Colon (tissue), 2 donors: ENCODE results near the gene WNT11.

Experiments
- FAIRE-seq: peaks from 2 replicates; lab custom pipeline; 2012; peaks lifted over from hg19 to GRCh38; lab: Jason Lieb, UNC
- donor health status: control.
- donor health status: control.

Gene WNT11

DNA sequence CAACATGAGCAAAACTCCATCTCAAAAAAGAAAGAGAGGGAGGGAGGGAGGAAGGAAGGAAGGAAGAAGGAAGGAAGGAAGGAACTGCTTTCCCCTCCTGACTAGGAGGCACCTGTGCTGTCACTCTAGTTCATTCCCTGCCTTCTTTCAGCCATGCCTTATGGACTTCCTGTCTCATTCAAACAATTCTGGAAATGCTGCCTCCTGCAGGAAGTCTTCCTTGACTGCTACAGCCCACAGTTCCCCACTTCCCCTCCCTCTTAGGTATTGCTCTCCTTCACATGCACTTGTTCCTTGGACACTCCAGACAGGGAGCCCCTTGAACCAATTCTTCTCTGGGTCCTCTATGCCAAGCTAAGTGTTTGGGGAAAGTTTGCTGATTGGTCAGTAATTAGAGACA, 31.6 kb upstream of the WNT11 start:
- no peak for FAIRE-seq

DNA sequence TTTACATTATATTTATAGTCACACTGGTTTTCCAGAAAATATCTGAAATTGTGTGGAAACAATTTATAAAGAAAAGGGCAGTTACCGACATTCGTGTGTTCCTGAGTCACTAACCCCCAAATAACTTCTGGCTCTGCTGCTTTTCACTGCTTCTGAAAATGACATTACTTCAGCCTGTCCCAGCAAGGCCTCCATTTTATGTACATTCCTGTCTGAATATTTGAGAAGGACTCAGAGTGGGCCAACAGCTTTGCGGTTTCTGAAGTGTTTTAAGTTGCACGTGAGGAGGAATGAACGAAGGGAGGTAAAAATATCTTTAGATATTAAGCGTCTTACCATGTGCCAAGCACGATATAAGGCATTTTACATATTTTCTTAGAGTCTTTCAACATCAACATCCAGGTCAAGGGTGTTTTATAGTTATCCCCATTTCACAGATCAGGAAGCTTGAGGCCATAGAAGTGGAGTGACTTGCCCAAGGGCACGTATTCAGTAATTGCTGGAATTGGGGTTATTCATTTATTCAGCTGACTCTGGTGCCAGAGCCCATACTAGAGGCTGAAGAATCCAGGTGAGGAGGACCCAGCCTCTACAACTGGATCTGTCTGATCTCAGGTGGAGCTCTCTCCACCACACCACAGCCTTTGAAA, 30.8 kb upstream of the WNT11 start:
- FAIRE-seq = no peak

DNA sequence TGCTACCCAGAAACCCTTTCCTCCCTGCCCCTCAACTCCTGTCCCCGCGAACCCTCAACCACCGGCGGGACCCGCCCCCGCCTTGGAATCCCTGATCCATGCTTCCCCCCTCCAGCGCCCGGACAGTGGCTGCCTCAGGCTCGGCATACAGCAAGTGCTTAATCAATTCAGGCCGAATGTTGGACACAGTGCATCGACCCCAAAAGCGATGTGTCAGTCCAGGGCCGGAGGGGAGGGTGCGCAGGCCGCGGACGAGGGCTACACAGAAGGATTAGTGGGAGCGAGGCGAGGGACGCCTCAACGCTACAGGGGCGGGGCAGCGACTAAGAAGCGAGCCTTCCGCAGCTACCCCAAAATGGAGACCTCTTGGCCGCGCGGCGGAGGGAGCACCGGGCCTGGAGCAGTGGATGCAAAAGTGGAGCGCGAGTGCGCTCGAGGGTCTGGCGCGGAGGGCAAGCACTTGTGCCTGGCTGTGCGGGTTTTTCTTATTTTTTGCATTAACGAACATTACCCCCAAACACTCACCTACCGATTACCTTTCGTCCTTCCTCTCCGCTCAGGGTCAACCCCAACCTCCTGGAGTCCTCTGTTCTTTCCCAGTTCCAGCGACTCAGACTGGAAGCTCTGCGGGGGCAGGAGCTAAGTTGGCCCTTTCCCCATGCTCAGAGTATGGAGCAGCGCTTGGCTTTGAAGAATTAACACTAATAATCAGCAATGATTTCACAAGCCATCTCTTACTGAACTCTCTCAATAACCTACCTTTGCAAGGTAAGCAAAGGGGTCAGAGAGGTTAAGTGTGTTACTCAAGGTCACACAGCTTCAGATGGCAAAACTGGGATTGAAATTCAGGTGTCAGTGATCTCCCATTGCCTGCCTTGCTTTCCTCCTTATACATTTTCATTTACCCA, 30.0 kb upstream of the WNT11 start:
- FAIRE-seq = no peak

DNA sequence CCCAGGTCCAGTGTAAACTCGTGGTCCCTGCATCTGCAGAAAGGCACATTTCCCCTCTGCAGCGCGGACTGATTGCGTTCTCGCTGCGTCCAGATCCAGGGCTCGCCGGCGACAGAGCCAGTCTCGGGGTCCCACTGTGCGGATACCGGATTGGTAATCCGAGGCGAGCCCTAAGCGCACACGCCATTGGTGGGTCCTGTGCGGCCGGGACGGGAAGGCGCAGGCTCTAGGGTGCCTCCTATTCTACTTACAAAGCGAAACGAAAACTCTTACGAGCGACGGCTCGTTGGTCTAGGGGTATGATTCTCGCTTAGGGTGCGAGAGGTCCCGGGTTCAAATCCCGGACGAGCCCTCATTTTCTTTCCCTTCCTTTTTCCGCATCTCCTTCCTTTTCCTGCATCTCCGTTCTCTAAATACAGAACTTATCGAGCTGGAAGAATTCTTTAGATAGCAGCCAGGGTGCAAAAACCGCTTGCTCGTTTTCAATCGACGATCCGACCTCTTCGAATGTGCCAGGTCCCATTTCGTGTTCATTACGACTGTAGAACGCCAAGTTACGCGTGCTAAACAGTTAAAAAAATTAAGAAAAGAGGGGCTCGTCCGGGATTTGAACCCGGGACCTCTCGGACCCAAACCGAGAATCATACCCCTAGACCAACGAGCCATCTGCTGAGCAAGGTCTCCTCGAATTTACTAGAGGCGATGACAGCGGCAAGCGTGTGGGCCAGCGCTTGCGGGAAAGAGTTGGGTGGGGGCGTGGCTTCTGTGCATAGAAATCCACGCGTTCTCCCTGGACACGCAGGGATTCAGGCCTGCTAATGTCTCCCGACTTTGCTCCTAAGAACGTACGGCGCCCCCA, 29.2 kb upstream of the WNT11 start:
- no peak for FAIRE-seq

DNA sequence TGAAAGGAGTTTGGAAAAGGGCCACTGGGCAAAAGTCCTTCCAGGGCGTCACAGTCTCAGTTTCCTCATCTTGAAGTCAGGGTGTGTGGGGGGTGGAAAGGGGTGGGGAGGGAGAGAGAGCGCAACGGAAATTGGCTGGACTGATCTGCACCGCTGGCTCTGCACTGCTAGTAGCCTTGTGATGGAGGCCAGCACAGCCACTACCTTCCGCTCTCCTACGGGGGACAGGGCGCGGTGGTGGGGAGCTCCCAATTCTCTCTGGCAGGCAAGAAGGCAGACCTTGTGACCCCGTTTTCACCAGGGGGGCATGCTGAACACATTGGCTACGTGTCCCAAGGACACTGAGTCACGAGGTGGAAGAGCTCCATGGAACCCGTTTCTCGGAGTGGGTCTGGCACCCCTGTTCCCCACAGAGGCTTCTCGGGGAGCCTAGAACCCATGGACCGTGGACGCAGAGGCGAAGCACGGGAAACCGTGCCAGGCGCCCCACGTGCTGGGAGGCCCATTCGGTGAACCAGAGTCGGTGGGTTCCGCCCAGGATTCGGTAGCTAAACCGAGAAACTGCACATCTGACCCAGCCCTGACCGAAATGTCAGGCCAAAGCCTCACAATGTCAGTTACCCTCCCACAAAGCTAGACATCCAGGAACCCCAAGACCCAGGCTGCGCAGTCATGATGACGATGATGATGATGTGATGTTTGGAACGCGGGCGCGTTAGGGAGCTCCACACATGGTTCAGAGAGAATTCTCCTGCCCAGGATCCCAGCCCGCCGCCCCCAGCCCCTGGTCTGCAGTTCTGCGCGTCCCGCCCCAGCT, 28.3 kb upstream of the WNT11 start:
- FAIRE-seq = no peak

DNA sequence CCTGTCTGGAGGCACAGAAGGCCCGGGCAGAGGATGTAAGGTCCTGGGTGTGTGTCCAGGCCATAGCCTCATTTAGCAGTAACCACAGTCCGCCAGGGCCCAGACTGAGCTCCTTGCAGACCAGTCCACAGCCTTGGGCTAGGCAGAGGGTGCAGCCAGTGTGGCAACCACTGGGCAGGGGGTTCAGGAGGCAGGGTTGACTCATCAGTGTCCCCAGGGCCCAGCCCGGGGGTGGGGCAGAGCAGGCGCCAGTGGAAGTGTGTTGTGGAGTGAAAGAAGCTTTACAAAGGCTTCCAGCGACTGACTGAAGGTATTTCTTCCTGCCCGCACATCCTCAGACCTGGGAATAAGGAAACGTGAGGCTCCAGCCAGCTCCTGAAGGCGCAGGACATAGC, 27.7 kb upstream of the WNT11 start:
- FAIRE-seq = no peak

DNA sequence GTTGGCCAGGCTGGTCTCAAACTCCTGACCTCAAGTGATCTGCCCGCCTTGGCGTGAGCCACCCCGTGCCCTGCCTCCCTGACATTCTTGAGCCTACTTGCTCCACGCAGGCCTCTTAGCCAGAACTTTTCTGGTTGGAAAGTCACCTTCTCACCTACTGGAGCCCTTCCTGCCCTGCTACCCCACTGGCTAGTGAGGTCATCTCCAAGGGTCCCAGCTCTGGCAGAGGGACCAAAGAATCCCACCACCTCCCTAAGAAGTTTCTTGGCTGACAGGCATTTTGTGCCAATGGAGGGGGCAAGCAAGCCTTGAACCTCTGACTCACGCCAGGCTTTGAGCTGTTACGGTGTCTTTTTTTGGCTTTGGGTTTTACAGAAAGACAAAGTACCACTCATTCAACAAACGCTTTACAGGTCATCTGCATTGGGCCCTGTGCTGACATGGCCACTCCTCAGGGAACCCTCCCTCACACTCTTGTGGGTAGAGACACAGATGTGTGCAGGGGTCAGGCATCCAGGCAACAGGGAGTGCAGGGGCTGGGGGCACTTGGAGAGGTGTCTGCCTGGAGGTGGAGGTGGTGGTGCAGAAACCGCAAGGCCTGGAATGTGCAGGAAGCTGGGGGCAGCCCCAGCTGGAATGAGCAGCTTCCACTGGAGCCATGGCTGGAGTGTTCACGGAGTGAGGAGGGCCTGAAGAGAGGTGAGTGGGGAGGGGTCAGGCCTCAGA, 27.1 kb upstream of the WNT11 start:
- FAIRE-seq = no peak

DNA sequence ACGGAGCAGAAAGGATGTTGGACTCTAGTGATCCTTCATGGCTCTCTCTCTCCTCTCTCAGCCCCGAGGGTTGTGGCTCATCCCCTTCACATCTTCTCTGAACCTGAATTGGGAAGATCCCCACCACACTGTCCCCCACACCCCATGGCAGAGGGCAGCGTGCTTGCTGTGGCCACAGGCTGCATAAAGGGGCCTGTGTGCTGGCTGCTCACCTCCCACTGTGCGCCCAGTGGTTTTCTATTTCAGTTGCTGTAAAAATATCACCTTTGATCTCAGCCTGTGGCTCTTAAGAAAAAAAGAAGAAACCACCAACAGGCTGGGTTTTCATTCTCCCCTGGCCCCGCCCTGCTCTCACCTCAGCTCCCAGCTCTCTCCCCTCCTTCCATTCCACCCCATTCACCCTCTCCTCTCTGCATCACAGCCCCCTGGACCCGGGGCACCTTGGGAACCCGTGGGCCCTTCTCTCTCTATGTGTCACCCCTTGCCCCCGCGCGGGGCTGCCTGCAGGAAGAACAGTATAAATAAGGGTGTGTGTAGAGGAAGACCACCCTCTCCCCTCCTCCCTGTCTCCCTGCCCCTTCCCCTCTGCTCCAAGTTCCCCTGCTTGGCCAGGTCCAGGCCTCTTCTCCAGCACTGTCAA, 25.8 kb upstream of the WNT11 start:
- no peak for FAIRE-seq

DNA sequence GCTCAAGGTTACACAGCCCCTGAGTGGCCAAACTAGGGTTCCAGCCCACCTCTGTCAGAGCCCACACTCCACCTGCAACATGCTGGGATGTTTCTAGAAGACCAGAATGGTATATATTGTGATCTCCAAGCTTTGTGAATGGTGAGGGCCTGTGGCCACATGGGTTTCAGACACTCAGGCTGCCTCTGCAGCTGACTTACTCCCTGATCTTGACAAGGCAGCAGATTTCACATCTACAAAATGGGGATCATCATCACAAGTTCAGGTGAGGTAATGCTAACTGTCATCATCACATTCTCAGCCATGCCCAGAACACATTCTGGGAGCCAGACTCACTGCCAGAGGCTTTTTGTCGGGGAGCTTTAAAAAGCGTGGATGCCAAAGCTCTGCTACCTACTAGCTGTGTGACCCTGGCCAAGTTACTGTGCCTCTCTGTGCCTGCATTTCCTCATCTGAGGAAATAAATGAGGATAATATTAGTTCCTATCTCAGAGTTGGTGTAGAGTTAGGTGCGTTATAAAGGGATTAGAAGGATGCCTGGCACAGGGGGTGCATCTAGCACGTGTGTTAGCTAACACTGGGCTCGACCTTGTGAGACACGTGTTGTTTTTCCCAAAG, 24.9 kb upstream of the WNT11 start:
- no peak for FAIRE-seq

DNA sequence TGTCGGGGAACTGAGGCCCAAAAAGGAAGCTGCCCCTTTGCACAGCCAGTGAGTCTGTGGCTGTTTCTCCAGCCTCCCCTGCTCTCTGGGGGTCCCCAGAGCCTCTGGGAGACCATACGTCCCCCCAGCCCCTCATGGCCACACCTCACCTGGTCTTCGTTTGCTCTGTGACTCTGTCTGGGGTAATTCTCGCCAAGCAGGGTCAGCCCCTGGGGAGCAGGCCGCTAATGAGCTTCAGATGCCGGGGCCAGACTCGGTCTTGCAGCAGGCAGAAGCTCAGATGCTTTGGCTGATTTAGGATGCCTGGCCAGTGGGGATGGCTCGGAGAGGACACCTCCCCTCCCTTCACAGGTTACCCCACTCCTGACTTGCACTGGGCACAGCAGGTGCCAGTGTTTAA, 24.1 kb upstream of the WNT11 start:
- no peak for FAIRE-seq

DNA sequence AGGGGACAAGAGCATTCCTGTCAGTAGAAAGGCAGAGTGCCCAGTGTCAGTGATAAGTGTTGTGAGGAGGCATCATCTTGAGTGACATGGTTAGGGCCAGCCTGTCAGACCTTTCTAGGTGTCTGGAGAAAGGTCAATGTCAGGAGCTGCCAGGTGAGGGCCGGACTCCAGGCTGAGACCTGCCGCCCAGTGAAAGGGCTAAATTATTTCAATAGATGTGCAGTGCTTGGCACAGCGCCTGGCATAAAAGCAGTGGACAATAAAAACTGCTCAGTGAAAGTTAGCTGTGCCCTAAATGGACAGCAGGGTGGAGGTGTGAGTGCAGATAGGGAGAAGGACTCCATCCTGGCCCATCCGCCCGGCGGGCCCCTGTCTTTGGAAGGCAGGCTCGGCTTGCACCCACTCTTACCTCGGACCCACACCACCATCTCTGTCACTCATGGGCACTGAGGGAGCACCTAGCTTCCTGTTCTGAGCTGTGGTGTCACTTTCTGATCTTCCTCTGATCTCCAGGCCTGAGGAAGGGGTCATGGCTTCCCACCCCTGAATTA, 23.5 kb upstream of the WNT11 start:
- FAIRE-seq = no peak

DNA sequence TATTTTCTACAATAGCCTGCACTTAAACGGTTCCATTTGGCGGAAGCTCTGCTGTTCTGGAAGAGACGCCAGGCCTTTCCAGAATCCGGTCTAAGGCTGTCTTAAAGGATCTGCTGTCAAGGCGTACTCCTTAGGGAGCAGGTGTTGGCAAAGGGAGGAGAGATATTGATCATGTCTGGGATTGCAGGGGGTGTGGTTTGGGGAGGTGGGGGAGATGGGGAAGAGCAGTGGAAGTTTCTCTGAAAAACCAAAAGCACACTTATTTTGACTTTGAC, 22.5 kb upstream of the WNT11 start:
- FAIRE-seq = no peak

DNA sequence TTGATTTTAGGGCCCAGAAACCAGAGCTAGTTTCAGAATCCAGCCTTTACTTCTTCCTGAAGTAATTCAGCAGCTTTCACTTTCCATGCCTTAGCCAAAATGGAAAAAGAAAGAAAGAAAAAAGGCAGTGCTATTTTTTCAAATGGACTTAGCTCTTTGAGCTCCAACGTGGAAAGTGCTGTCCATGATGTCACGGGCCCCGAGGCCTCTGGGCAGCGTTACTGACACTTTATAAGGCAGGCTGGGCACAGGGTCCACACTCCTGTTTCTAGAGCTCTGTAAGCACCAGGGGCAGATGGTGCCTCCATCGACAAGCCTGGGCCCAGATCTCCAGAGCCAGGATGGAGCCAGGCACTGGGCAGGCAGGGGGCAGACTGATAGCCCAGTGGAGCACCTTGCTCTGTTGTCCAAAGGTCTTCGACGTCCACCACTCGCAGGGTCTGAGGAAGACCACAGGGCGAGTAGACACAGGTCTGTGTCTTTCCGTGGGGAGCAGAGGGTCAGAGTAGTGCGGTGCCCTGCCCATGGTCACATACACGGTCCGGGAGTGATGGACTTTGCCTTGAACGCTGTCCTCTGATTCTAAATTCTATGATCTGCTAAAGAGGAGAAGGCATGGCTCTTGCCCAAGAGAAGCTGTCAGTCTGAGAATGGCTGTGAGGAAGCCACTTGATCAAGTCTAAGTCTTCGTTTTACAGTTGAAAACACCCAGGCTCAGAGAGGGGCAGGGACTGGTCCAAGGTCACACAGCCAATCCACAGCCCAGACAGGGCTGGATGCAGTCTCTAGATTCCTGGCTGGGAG, 22.0 kb upstream of the WNT11 start:
- no peak for FAIRE-seq

DNA sequence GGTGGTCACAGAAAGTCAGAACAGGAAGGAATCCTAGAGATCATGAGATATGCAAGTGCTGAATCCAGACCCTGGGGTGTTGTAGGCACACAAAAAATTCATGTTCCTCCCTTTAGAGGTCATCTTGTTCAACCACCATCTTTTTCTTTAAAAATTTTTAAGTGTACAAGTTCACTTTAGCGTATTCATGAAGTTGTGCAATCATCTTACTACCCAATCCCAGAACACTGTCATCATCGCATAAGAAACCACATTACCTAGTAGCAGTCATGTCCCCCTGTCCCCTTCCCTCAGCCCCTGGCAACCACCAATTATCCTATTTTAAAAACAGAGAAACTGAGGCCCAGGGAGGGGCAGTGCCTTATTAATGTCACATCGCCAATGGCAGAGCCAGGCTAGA, 20.3 kb upstream of the WNT11 start:
- FAIRE-seq = no peak

DNA sequence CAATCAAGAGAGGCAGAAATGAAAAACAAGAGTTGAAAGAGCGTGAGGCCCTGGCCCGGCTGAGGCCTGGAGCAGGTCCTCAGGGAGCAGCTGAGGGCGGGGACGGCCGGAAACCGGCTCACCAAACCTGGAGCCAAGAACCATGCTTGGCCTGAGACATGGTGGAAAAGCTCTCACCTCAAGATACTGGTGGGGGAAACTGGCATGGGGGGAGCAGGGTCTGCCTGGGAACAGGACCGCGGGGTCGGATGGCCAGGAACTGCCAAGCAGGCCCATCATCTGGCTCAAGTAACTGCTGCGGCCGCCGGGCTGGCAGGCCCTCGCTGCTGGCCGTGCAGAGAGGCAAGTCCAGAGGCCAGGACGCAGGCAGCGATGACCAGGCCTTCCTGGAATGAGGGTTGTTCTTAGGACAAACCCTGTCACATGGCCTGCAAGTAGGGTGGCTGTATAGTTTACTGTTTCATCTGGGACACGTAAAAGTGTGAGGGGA, 18.9 kb upstream of the WNT11 start:
- FAIRE-seq = no peak

DNA sequence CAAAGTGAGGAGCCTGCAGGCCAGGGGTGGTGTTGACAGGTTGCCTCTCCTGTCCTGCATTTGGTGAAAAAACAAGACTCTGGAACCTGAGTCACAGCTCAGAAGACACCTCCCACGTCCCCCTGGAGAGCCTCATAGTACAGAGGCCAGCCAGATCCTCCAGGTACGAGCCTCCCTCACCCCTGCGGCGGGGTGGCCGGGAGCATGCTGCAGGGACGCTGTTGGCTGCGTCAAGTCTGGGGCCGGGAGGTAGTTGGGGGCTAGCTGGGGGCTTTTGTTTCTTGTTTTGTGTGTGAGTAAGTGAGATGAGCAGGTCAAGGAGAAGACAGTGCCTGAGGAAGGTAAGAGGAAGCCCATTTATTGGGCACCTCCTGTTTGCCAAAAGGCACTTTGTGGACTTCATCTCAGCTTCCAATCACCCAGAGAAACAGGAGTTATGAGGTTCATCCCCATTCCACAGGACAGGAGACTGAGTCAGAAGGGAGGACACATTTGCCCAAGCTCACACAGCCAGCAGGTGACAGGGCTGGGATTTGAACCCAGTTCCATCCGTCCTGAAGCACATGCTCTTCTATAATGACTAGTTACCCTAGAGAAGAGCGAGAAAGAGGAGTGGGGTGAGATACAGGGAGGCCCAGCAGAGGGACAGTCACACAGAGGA, 18.3 kb upstream of the WNT11 start:
- FAIRE-seq = no peak

DNA sequence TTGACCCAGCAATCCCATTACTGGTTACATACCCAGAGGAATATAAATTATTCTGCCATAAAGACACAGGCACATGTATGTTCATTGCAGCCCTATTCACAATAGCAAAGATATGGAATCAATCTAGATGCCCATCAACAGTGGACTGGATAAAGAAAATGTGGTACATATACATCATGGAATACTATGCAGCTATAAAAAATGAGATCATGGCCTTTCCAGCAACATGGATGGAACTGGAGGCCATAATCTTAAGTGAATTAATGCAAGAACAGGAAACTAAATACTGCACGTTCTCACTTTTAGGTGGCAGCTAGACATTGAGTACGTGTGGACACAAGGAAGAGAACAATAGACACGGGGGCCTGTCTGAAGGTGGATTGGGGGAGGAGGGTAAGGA, 15.1 kb upstream of the WNT11 start:
- no peak for FAIRE-seq

DNA sequence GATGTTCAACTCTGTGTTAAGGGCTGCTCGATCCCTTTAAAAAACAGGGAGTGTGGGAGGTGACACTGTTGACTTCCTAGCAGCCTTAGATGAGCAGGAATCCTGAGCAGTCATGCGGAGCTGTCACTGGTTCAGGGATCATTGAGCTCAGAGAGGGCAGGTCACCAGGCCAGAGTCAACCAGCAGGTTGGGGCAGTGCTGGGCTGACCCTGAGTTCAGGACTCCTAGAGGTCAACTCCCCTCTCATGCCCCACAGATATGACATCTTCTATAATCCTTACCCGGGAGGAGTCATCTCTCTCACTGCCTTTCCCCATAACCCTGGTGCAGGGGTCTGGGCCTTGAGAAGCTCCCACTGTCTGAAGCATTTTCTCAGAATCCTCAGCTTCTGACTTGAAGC, 12.9 kb upstream of the WNT11 start:
- FAIRE-seq = no peak
